CD4-positive, CD25-positive, alpha-beta regulatory T cell (primary cell): ENCODE data around the gene PIWIL4. TPM values are rescaled to one million over a fixed set of nuclear protein-coding genes. Genes with fewer than 3 reads are reported as not detected.

Experiments
- ATAC-seq, 2 donors: fragments of 150-1000 bp; cut with Tn5 transposase; one replicate each; pipeline ENCODE4 v1.10.0; 2021; ENCODE audit warnings: low read depth in 2 of 2, moderate number of reproducible peaks in 2 of 2, moderate library complexity in 1 of 2
- DNase-seq, 3 donors: peaks; one replicate each; pipeline versions ENCODE4 v3.0.0 to v3.0.0-alpha.2; 2012 to 2022; ENCODE audit warnings: mixed read lengths in 1 of 3
- H3K27ac ChIP-seq: one replicate; pipeline ENCODE4 v1.7.0; 2013; ENCODE audit warnings: mild to moderate bottlenecking, low read length; ENCODE audit not compliant: insufficient read depth, poor library complexity, severe bottlenecking
- H3K27me3 ChIP-seq: one replicate; pipeline ENCODE4 v1.7.0; 2013; ENCODE audit warnings: low read length; ENCODE audit not compliant: control insufficient read depth, insufficient read depth
- H3K36me3 ChIP-seq: one replicate; pipeline ENCODE4 v1.7.0; 2013; ENCODE audit warnings: mild to moderate bottlenecking, low read length, moderate library complexity; ENCODE audit not compliant: control insufficient read depth, insufficient read depth
- H3K4me1 ChIP-seq: 2 replicates; pipeline ENCODE4 v1.7.0; 2013; ENCODE audit warnings: mild to moderate bottlenecking, low read length; ENCODE audit not compliant: insufficient read depth, control insufficient read depth, poor library complexity, severe bottlenecking
- H3K4me3 ChIP-seq: one replicate; pipeline ENCODE4 v1.7.0; 2013; ENCODE audit warnings: low read depth, mild to moderate bottlenecking, low read length, moderate library complexity
- H3K9me3 ChIP-seq, 2 experiments: 1 replicate in 1 of 2; 2 replicates in 1 of 2; pipeline ENCODE4 v1.7.0; 2013; ENCODE audit warnings: low read length in 2 of 2, mild to moderate bottlenecking in 1 of 2, moderate library complexity in 1 of 2; ENCODE audit not compliant: control insufficient read depth in 2 of 2
- H3K27ac Mint-ChIP-seq, 3 donors: one replicate each; pipeline ENCODE4 v1.8.0; 2020 to 2022; ENCODE audit warnings: mild to moderate bottlenecking in 3 of 3, mixed read lengths in 3 of 3, moderate library complexity in 2 of 3
- H3K27me3 Mint-ChIP-seq: one replicate; pipeline ENCODE4 v1.8.0; 2022; ENCODE audit warnings: mild to moderate bottlenecking, mixed read lengths
- H3K36me3 Mint-ChIP-seq: one replicate; pipeline ENCODE4 v1.8.0; 2020; ENCODE audit warnings: mixed read lengths
- H3K4me1 Mint-ChIP-seq, 4 donors: one replicate each; pipeline ENCODE4 v1.8.0; 2020 to 2022; ENCODE audit warnings: mixed read lengths in 4 of 4, mild to moderate bottlenecking in 1 of 4
- H3K4me3 Mint-ChIP-seq, 4 donors: one replicate each; pipeline ENCODE4 v1.8.0; 2020 to 2022; ENCODE audit warnings: mild to moderate bottlenecking in 4 of 4, mixed read lengths in 4 of 4, moderate library complexity in 3 of 4
- H3K9me3 Mint-ChIP-seq, 7 donors: one replicate each; pipeline ENCODE4 v1.8.0; 2020 to 2022; ENCODE audit warnings: mixed read lengths in 7 of 7, mild to moderate bottlenecking in 3 of 7, moderate library complexity in 2 of 7
- polyA plus RNA-seq, 4 donors: library from polyadenylated mRNA; unstranded; fragments of 300-500 nt; fragmentation: Illumina TruSeq; gene quantifications; one replicate each; pipeline ENCODE4 v1.2.3, GENCODE V29; 2021
- total RNA-seq: library from RNA; stranded (reverse); gene quantifications from one replicate; pipeline ENCODE4 v1.2.3, GENCODE V29; 2022

Gene PIWIL4
- total and polyA plus RNA-seq, 5 donors from 2014 or later, result 0.18 to 1.3 (median 1.3) TPM

- ATAC-seq (no peak), DNase-seq (no peak)
- Histone ChIP-seq H3K27ac (no peak overlapping the region), H3K27me3 (peaks cover 26% of the 10 kb centered on the region), H3K36me3 (no peaks in the 10 kb centered on the region), H3K4me3 (no peak overlapping the region), H3K9me3 (no peaks in the 10 kb centered on the region), H3K4me1 (no peaks in the 10 kb centered on the region)
- Mint-ChIP-seq H3K27me3 (peaks cover 66% of the 10 kb centered on the region), H3K36me3 (no peaks in the 10 kb centered on the region), H3K27ac (peak overlapping the region in 1 of 3 donors; percentile 10), H3K4me3 (no peak overlapping the region), H3K9me3 (no peaks in the 10 kb centered on the region), H3K4me1 (no peaks in the 10 kb centered on the region)
Observed at GRCh38 chr11:94528551-94528950, 38.6 kb upstream of the PIWIL4 start.

GRCh38 chr11:94532211-94532610, 35.0 kb upstream of the PIWIL4 start:
- Histone ChIP-seq H3K27ac (no peak overlapping the region), H3K4me1 (no peaks in the 10 kb centered on the region), H3K36me3 (no peaks in the 10 kb centered on the region), H3K4me3 (no peak overlapping the region), H3K9me3 (no peaks in the 10 kb centered on the region), H3K27me3 (peaks cover 26% of the 10 kb centered on the region)
- Mint-ChIP-seq H3K27me3 (peaks cover 65% of the 10 kb centered on the region), H3K27ac (no peak overlapping the region), H3K4me3 (no peak overlapping the region), H3K36me3 (no peaks in the 10 kb centered on the region), H3K9me3 (peaks cover 0 to 2% (median 0%) of the 10 kb centered on the region in 7 donors), H3K4me1 (no peaks in the 10 kb centered on the region)
- DNase-seq (no peak), ATAC-seq (no peak)

- H3K4me3 ChIP-seq, result no peak overlapping the region
- Mint-ChIP-seq H3K4me3 (no peak overlapping the region), H3K36me3 (no peaks in the 10 kb centered on the region), H3K27ac (no peak overlapping the region), H3K9me3 (peaks cover 0 to 2% (median 0%) of the 10 kb centered on the region in 7 donors), H3K4me1 (no peaks in the 10 kb centered on the region), H3K27me3 (peaks cover 63% of the 10 kb centered on the region)
- peaks cover 22% of the 10 kb centered on the region for H3K27me3 ChIP-seq
- no peaks in the 10 kb centered on the region for H3K9me3 ChIP-seq
- no peaks in the 10 kb centered on the region for H3K4me1 ChIP-seq
- H3K36me3 ChIP-seq, result no peaks in the 10 kb centered on the region
- DNase-seq (no peak), ATAC-seq (no peak)
- no peak overlapping the region for H3K27ac ChIP-seq
Observed at GRCh38 chr11:94533206-94533605, 34.0 kb upstream of the PIWIL4 start.

- Mint-ChIP-seq H3K27me3 (peaks cover 58% of the 10 kb centered on the region), H3K27ac (no peak overlapping the region)
- H3K27ac ChIP-seq, result no peak overlapping the region
Observed at GRCh38 chr11:94533696-94534630, 33.2 kb upstream of the PIWIL4 start.

GRCh38 chr11:94536386-94536785, 30.8 kb upstream of the PIWIL4 start:
- no peak overlapping the region for H3K4me3 Mint-ChIP-seq
- no peaks in the 10 kb centered on the region for H3K4me1 ChIP-seq
- no peak overlapping the region for H3K27ac ChIP-seq
- H3K9me3 ChIP-seq, result no peaks in the 10 kb centered on the region
- no peaks in the 10 kb centered on the region for H3K4me1 Mint-ChIP-seq
- no peak for DNase-seq
- no peak overlapping the region for H3K4me3 ChIP-seq
- peaks cover 11% of the 10 kb centered on the region for H3K27me3 ChIP-seq
- H3K27ac Mint-ChIP-seq, result no peak overlapping the region
- no peak for ATAC-seq
- H3K9me3 Mint-ChIP-seq, result peaks cover 0 to 3% (median 0%) of the 10 kb centered on the region in 7 donors
- H3K36me3 Mint-ChIP-seq, result no peaks in the 10 kb centered on the region
- H3K27me3 Mint-ChIP-seq, result peaks cover 52% of the 10 kb centered on the region
- H3K36me3 ChIP-seq, result no peaks in the 10 kb centered on the region

More at GRCh38 chr11:94533696-94534630, 33.2 kb upstream of the PIWIL4 start:
- H3K4me3 ChIP-seq, result no peak overlapping the region
- no peaks in the 10 kb centered on the region for H3K9me3 ChIP-seq
- DNase-seq, result no peak
- peaks cover 0 to 2% (median 0%) of the 10 kb centered on the region in 7 donors for H3K9me3 Mint-ChIP-seq
- no peaks in the 10 kb centered on the region for H3K4me1 Mint-ChIP-seq
- no peaks in the 10 kb centered on the region for H3K4me1 ChIP-seq
- H3K36me3 Mint-ChIP-seq, result no peaks in the 10 kb centered on the region
- H3K36me3 ChIP-seq, result no peaks in the 10 kb centered on the region
- H3K27me3 ChIP-seq, result peaks cover 17% of the 10 kb centered on the region
- ATAC-seq, result no peak
- H3K4me3 Mint-ChIP-seq, result peak overlapping the region in 1 of 4 donors; percentile 44

- ATAC-seq (no peak), DNase-seq (no peak)
- peaks cover 45% of the 10 kb centered on the region for H3K27me3 Mint-ChIP-seq
- Histone ChIP-seq H3K4me3 (no peak overlapping the region), H3K36me3 (no peaks in the 10 kb centered on the region), H3K9me3 (no peaks in the 10 kb centered on the region), H3K27me3 (peaks cover 9% of the 10 kb centered on the region), H3K4me1 (no peaks in the 10 kb centered on the region), H3K27ac (no peak overlapping the region)
- H3K36me3 Mint-ChIP-seq, result no peaks in the 10 kb centered on the region
- H3K27ac Mint-ChIP-seq, result no peak overlapping the region
- peaks cover 0 to 3% (median 0%) of the 10 kb centered on the region in 7 donors for H3K9me3 Mint-ChIP-seq
- H3K4me3 Mint-ChIP-seq, result no peak overlapping the region
- no peaks in the 10 kb centered on the region for H3K4me1 Mint-ChIP-seq
Observed at GRCh38 chr11:94537031-94537600, 30.1 kb upstream of the PIWIL4 start.

- ATAC-seq (no peak), DNase-seq (no peak)
- Histone ChIP-seq H3K9me3 (no peaks in the 10 kb centered on the region), H3K27ac (no peak overlapping the region), H3K27me3 (peaks cover 2% of the 10 kb centered on the region), H3K4me1 (peaks cover 6% of the 10 kb centered on the region), H3K4me3 (no peak overlapping the region), H3K36me3 (no peaks in the 10 kb centered on the region)
- no peaks in the 10 kb centered on the region for H3K36me3 Mint-ChIP-seq
- peaks cover 0 to 3% (median 0%) of the 10 kb centered on the region in 7 donors for H3K9me3 Mint-ChIP-seq
- H3K27me3 Mint-ChIP-seq, result peaks cover 26% of the 10 kb centered on the region
- peaks cover 7 to 12% (median 7%) of the 10 kb centered on the region in 4 donors for H3K4me1 Mint-ChIP-seq
- H3K27ac Mint-ChIP-seq, result no peak overlapping the region
- H3K4me3 Mint-ChIP-seq, result no peak overlapping the region
Observed at GRCh38 chr11:94539420-94539819, 27.7 kb upstream of the PIWIL4 start.
